Measurements from ENCODE around the gene RMND5B. TPM values are rescaled to one million over a fixed set of nuclear protein-coding genes. Genes with fewer than 3 reads are reported as not detected.

Gene RMND5B
- total RNA-seq, 1 experiment from 2014 or later: 30.3 TPM

GRCh38 chr5:178145965-178146820 lies 15.4 kb downstream of the RMND5B start:
- Histone ChIP-seq H3K4me2 (peak overlapping the region; percentile 58), H3K27me3 (ENCODE audit: insufficient read depth, low read depth) (no peaks in the 10 kb centered on the region), H2AFZ (no peak overlapping the region), H3K4me1 (replicated peaks; ENCODE audit: insufficient read depth) (peaks cover 32% of the 10 kb centered on the region), H3K4me3 (peak overlapping the region; percentile 19; the same call in 1 of the 2 replicates), H3K36me3 (ENCODE audit: low read depth) (peaks cover 36% of the 10 kb centered on the region), H3K9me2 (ENCODE audit: insufficient read depth) (no peaks in the 10 kb centered on the region), H4K20me1 (ENCODE audit: insufficient read depth) (peaks cover 8% of the 10 kb centered on the region; the same call in 1 of the 2 replicates), H3K9me3 (ENCODE audit: insufficient read depth, low read depth) (no peaks in the 10 kb centered on the region), H3F3A (ENCODE audit: insufficient read depth, low read depth) (peaks cover 44% of the 10 kb centered on the region), H3K27ac (peak overlapping the region; percentile 97), H3K79me2 (ENCODE audit: low read depth) (no peaks in the 10 kb centered on the region; the same call in 1 of the 2 replicates)
- intact Hi-C loops (cut with micrococcal nuclease; ENCODE audit: unreplicated experiment): loop anchor here (1.0 to 2.0 kb wide), 2 partner anchors 21 to 70 kb away; no protein-coding TSS in a partner anchor
- DNase-seq: peak; percentile 81 to 98
- CTCF ChIA-PET: interaction anchor here (0.6 to 3.6 kb wide), 4 partner anchors 14 to 1477 kb away, joined by 3 to 34 read pairs (median 4); partner anchors contain the start of gene HNRNPH1
- no TSS peak for BruUV-seq (replicated peaks)
- POLR2A ChIA-PET (ENCODE audit: unreplicated experiment): interaction anchor here (0.7 kb wide), 1 partner anchor 232 kb away, joined by 5 read pairs; no protein-coding TSS in a partner anchor
- TF ChIP-seq CTCF (conservative IDR thresholded peaks at IDR 0.05) (peak; percentile 95), EZH2 (IDR thresholded peaks at IDR 0.05; ENCODE audit: low read depth) (no peak)

- no peaks in the 10 kb centered on the region for H3K9me3 ChIP-seq (ENCODE audit: insufficient read depth, low read depth)
- no peak overlapping the region for H3K4me3 ChIP-seq
- TF ChIP-seq EZH2 (IDR thresholded peaks at IDR 0.05; ENCODE audit: low read depth) (no peak), CTCF (conservative IDR thresholded peaks at IDR 0.05) (no peak)
- intact Hi-C loops (cut with micrococcal nuclease; ENCODE audit: unreplicated experiment): loop anchor here (2.0 kb wide), 1 partner anchor 23 kb away; no protein-coding TSS in a partner anchor
- ChIA-PET POLR2A (ENCODE audit: unreplicated experiment) (interaction anchor here (0.6 kb wide), 1 partner anchor 953 kb away, joined by 31 read pairs; no protein-coding TSS in a partner anchor), CTCF (interaction anchor here (3.6 kb wide), 1 partner anchor 71 kb away, joined by 34 read pairs; no protein-coding TSS in a partner anchor)
- no peaks in the 10 kb centered on the region for H3K27me3 ChIP-seq (ENCODE audit: insufficient read depth, low read depth)
- H3F3A ChIP-seq (ENCODE audit: insufficient read depth, low read depth): peaks cover 52% of the 10 kb centered on the region
- H3K4me1 ChIP-seq (replicated peaks; ENCODE audit: insufficient read depth): peaks cover 35% of the 10 kb centered on the region
- no peak for DNase-seq
- H2AFZ ChIP-seq: no peak overlapping the region
- no peaks in the 10 kb centered on the region for H3K9me2 ChIP-seq (ENCODE audit: insufficient read depth)
- peaks cover 7% of the 10 kb centered on the region for H3K79me2 ChIP-seq (ENCODE audit: low read depth)
- peak overlapping the region; percentile 58; the same call in 1 of the 2 replicates for H3K4me2 ChIP-seq
- H4K20me1 ChIP-seq (ENCODE audit: insufficient read depth): 0 out of 2 replicates have a peak, but pooled peaks cover 5% of the 10 kb centered on the region
- H3K36me3 ChIP-seq (ENCODE audit: low read depth): peaks cover 31% of the 10 kb centered on the region
- H3K27ac ChIP-seq: peak overlapping the region; percentile 97
- no TSS peak for BruUV-seq (replicated peaks)
These were observed 16.6 kb downstream of the RMND5B start for GRCh38 chr5:178147406-178147805.

- Histone ChIP-seq H3K27ac (no peak overlapping the region), H4K20me1 (ENCODE audit: insufficient read depth) (0 out of 2 replicates have a peak, but pooled peaks cover 5% of the 10 kb centered on the region), H3K9me2 (ENCODE audit: insufficient read depth) (no peaks in the 10 kb centered on the region), H3K79me2 (ENCODE audit: low read depth) (peaks cover 19% of the 10 kb centered on the region), H3F3A (ENCODE audit: insufficient read depth, low read depth) (peaks cover 52% of the 10 kb centered on the region), H3K36me3 (ENCODE audit: low read depth) (peaks cover 27% of the 10 kb centered on the region), H2AFZ (no peak overlapping the region), H3K4me3 (no peak overlapping the region), H3K27me3 (ENCODE audit: insufficient read depth, low read depth) (no peaks in the 10 kb centered on the region), H3K4me1 (replicated peaks; ENCODE audit: insufficient read depth) (peaks cover 40% of the 10 kb centered on the region), H3K4me2 (no peak overlapping the region), H3K9me3 (ENCODE audit: insufficient read depth, low read depth) (no peaks in the 10 kb centered on the region)
- intact Hi-C loops (cut with micrococcal nuclease; ENCODE audit: unreplicated experiment): no loop called here
- POLR2A ChIA-PET (ENCODE audit: unreplicated experiment): interaction anchor here (0.8 kb wide), 1 partner anchor 61 kb away, joined by 6 read pairs; no protein-coding TSS in a partner anchor
- TF ChIP-seq EZH2 (IDR thresholded peaks at IDR 0.05; ENCODE audit: low read depth) (no peak), CTCF (conservative IDR thresholded peaks at IDR 0.05) (no peak)
- CTCF ChIA-PET: interaction anchor here (0.9 kb wide), 1 partner anchor 73 kb away, joined by 3 read pairs; no protein-coding TSS in a partner anchor
- DNase-seq: no peak
- no TSS peak for BruUV-seq (replicated peaks)
These were observed 18.6 kb downstream of the RMND5B start for GRCh38 chr5:178149199-178149932.

Measured in PC-9 (cell line).